Tibial artery (tissue), 4 donors: ENCODE data around the gene CARS2.
"Not testable (repeated sequence)": the region's sequence is repeated elsewhere in the genome, so short reads cannot be mapped to it uniquely, and the experiment has no call there.

Experiments used
- DNase-seq, 2 donors: peaks; one replicate each; pipeline ENCODE4 v3.0.0-alpha.2; 2019
- H3K27ac ChIP-seq, 2 donors: fragments of 200-600 bp; sonication (generic) in 1 of 2; 1 replicate in 1 of 2; 2 replicates in 1 of 2; pipeline ENCODE4 v1.5.1; 2018 to 2019; ENCODE audit warnings: mild to moderate bottlenecking in 1 of 2
- H3K27me3 ChIP-seq, 2 donors: fragments of 200-600 bp; sonication (generic) in 1 of 2; one replicate each; pipeline versions ENCODE4 v1.5.1 to v1.6.0; 2016 to 2019
- H3K36me3 ChIP-seq, 3 donors: fragments of 200-600 bp; sonication (generic) in 2 of 3; one replicate each; pipeline ENCODE4 v1.5.1; 2016 to 2019; ENCODE audit warnings: mild to moderate bottlenecking in 2 of 3
- H3K4me1 ChIP-seq, 4 donors: fragments of 200-600 bp; sonication (generic) in 2 of 4; 1 replicate in 3 of 4; 2 replicates in 1 of 4; pipeline ENCODE4 v1.5.1; 2016 to 2019
- H3K4me3 ChIP-seq, 2 donors: fragments of 200-600 bp; sonication (generic) in 1 of 2; 1 replicate in 1 of 2; 2 replicates in 1 of 2; pipeline ENCODE4 v1.5.1; 2018 to 2019; ENCODE audit warnings: mild to moderate bottlenecking in 2 of 2
- H3K9me3 ChIP-seq, 3 donors: fragments of 200-600 bp; sonication (generic) in 1 of 3; one replicate each; pipeline ENCODE4 v1.5.1; 2016 to 2019
- CTCF ChIP-seq, 2 experiments: fragments of 200-600 bp in 1 of 2; fragments of 450-650 bp in 1 of 2; IDR thresholded peaks; one replicate each; pipeline ENCODE4 v1.5.1; 2017 to 2019; ENCODE audit warnings: antibody characterized with exemption in 2 of 2, mild to moderate bottlenecking in 1 of 2, moderate library complexity in 1 of 2
- intact Hi-C: fragments of 100-400 bp; cut with DNase I; formaldehyde crosslinking; loops from one replicate; pipeline ENCODE4 v1.15.0; 2023; ENCODE audit warnings: low total_unique reads

Gene CARS2

GRCh38 chr13:110662091-110662490, 43.8 kb downstream of the CARS2 start:
- Histone ChIP-seq H3K4me3 (no peak overlapping the region), H3K4me1 (no peaks in the 10 kb centered on the region), H3K27me3 (no peaks in the 10 kb centered on the region), H3K36me3 (peaks cover 73 to 87% (median 76%) of the 10 kb centered on the region in 3 donors), H3K9me3 (no peaks in the 10 kb centered on the region), H3K27ac (no peak overlapping the region)
- intact Hi-C loops, result no loop called here
- no peak for TF ChIP-seq CTCF (IDR thresholded peaks at IDR 0.05)
- DNase-seq, result peak in 1 of 2 donors; percentile 53

- Histone ChIP-seq H3K27me3 (no peaks in the 10 kb centered on the region), H3K27ac (no peak overlapping the region), H3K4me3 (no peak overlapping the region), H3K36me3 (peaks cover 67 to 79% (median 68%) of the 10 kb centered on the region in 3 donors), H3K9me3 (no peaks in the 10 kb centered on the region), H3K4me1 (no peaks in the 10 kb centered on the region)
- TF ChIP-seq CTCF (IDR thresholded peaks at IDR 0.05), result no peak
- no peak for DNase-seq
- intact Hi-C loops, result no loop called here
These were observed 44.7 kb downstream of the CARS2 start for GRCh38 chr13:110661256-110661655.

GRCh38 chr13:110658218-110658911, 47.6 kb downstream of the CARS2 start:
- H3K27ac ChIP-seq, intact Hi-C loops, H3K9me3 ChIP-seq, DNase-seq, H3K27me3 ChIP-seq, H3K4me1 ChIP-seq, H3K4me3 ChIP-seq: not testable (repeated sequence)
- H3K36me3 ChIP-seq, result peaks cover 50 to 70% (median 58%) of the 10 kb centered on the region in 3 donors

GRCh38 chr13:110657196-110657595, 48.7 kb downstream of the CARS2 start:
- no peak for DNase-seq
- no peaks in the 10 kb centered on the region for H3K9me3 ChIP-seq
- H3K4me1 ChIP-seq, result no peaks in the 10 kb centered on the region
- no peak for TF ChIP-seq CTCF (IDR thresholded peaks at IDR 0.05)
- H3K36me3 ChIP-seq, result peaks cover 38 to 70% (median 56%) of the 10 kb centered on the region in 3 donors
- intact Hi-C loops, result no loop called here
- H3K4me3 ChIP-seq, result no peak overlapping the region
- H3K27ac ChIP-seq, result no peak overlapping the region
- no peaks in the 10 kb centered on the region for H3K27me3 ChIP-seq

GRCh38 chr13:110653851-110654250, 52.1 kb downstream of the CARS2 start:
- H3K4me3 ChIP-seq, result no peak overlapping the region
- intact Hi-C loops, result no loop called here
- no peak overlapping the region for H3K27ac ChIP-seq
- no peaks in the 10 kb centered on the region for H3K27me3 ChIP-seq
- DNase-seq, result no peak
- H3K4me1 ChIP-seq, result no peaks in the 10 kb centered on the region
- no peak for TF ChIP-seq CTCF (IDR thresholded peaks at IDR 0.05)
- H3K9me3 ChIP-seq, result no peaks in the 10 kb centered on the region
- peaks cover 21 to 72% (median 53%) of the 10 kb centered on the region in 3 donors for H3K36me3 ChIP-seq

GRCh38 chr13:110653271-110653670, 52.6 kb downstream of the CARS2 start:
- no peak for TF ChIP-seq CTCF (IDR thresholded peaks at IDR 0.05)
- intact Hi-C loops, result no loop called here
- Histone ChIP-seq H3K9me3 (no peaks in the 10 kb centered on the region), H3K27ac (no peak overlapping the region), H3K36me3 (peaks cover 23 to 72% (median 53%) of the 10 kb centered on the region in 3 donors), H3K4me3 (no peak overlapping the region), H3K4me1 (no peaks in the 10 kb centered on the region), H3K27me3 (no peaks in the 10 kb centered on the region)
- DNase-seq, result no peak
